H9 (cell line): ENCODE results near the gene CDC42EP4. TPM values are rescaled to one million over a fixed set of nuclear protein-coding genes. Genes with fewer than 3 reads are reported as not detected.
A peak's percentile ranks its signal among the peaks of the same experiment; 100 is the strongest.

Experiments
- DNase-seq: peaks from one replicate; pipeline ENCODE4 v3.0.0-alpha.2; 2017
- H2AFZ ChIP-seq: one replicate; pipeline ENCODE4 v1.6.1; 2013; ENCODE audit warnings: mild to moderate bottlenecking, low read length, control low read depth, moderate library complexity
- H2AK5ac ChIP-seq: 2 replicates; pipeline ENCODE4 v1.6.1; 2013; ENCODE audit warnings: low read length, control low read depth, mixed read lengths; ENCODE audit not compliant: insufficient read length
- H2BK120ac ChIP-seq: one replicate; pipeline ENCODE4 v1.6.1; 2013; ENCODE audit warnings: low read depth, mild to moderate bottlenecking, low read length, control low read depth, inconsistent platforms; ENCODE audit not compliant: poor library complexity, severe bottlenecking
- H2BK12ac ChIP-seq: 2 replicates; pipeline ENCODE4 v1.6.1; 2013; ENCODE audit warnings: low read length, control low read depth, mixed read lengths, low read depth; ENCODE audit not compliant: insufficient read length
- H2BK15ac ChIP-seq: 2 replicates; pipeline ENCODE4 v1.6.1; 2013; ENCODE audit warnings: low read depth, low read length, control low read depth
- H2BK20ac ChIP-seq: one replicate; pipeline ENCODE4 v1.6.1; 2013; ENCODE audit warnings: low read depth, mild to moderate bottlenecking, low read length, control low read depth, inconsistent platforms; ENCODE audit not compliant: poor library complexity, severe bottlenecking
- H2BK5ac ChIP-seq: 2 replicates; pipeline ENCODE4 v1.6.1; 2013; ENCODE audit warnings: low read length, control low read depth, mixed read lengths; ENCODE audit not compliant: insufficient read length
- H3K14ac ChIP-seq: 2 replicates; pipeline ENCODE4 v1.6.1; 2013; ENCODE audit warnings: low read length, control low read depth; ENCODE audit not compliant: insufficient read depth
- H3K18ac ChIP-seq: 2 replicates; pipeline ENCODE4 v1.6.1; 2013; ENCODE audit warnings: low read depth, mild to moderate bottlenecking, mixed read lengths, low read length, control low read depth; ENCODE audit not compliant: insufficient read length
- H3K23ac ChIP-seq: 2 replicates; pipeline ENCODE4 v1.6.1; 2013; ENCODE audit warnings: low read length, control low read depth, mixed read lengths, low read depth; ENCODE audit not compliant: insufficient read length
- H3K23me2 ChIP-seq: 2 replicates; pipeline ENCODE4 v1.6.1; 2013; ENCODE audit warnings: low read depth, mild to moderate bottlenecking, mixed read lengths, low read length, control low read depth; ENCODE audit not compliant: insufficient read length, poor library complexity, severe bottlenecking
- H3K27ac ChIP-seq: 2 replicates; pipeline ENCODE4 v1.5.1; 2013; ENCODE audit warnings: low read length, control low read depth, mixed read lengths, low read depth; ENCODE audit not compliant: insufficient read length
- H3K27me3 ChIP-seq: 2 replicates; pipeline ENCODE4 v1.6.1; 2013; ENCODE audit warnings: low read length, control low read depth, inconsistent platforms; ENCODE audit not compliant: insufficient read depth
- H3K4ac ChIP-seq: 2 replicates; pipeline ENCODE4 v1.6.1; 2013; ENCODE audit warnings: low read depth, mild to moderate bottlenecking, control low read depth, inconsistent platforms, low read length, moderate library complexity
- H3K4me1 ChIP-seq: 2 replicates; pipeline ENCODE4 v1.6.1; 2013; ENCODE audit warnings: low read length, control low read depth, inconsistent platforms; ENCODE audit not compliant: insufficient read depth
- H3K4me2 ChIP-seq: 2 replicates; pipeline ENCODE4 v1.6.1; 2013; ENCODE audit warnings: low read length, control low read depth, mixed read lengths; ENCODE audit not compliant: insufficient read length, insufficient read depth
- H3K56ac ChIP-seq: 2 replicates; pipeline ENCODE4 v1.6.1; 2013; ENCODE audit warnings: low read depth, mild to moderate bottlenecking, mixed read lengths, low read length, control low read depth; ENCODE audit not compliant: insufficient read length
- H3K79me1 ChIP-seq: 2 replicates; pipeline ENCODE4 v1.6.1; 2013; ENCODE audit warnings: low read depth, mild to moderate bottlenecking, moderate library complexity, low read length, control low read depth, inconsistent platforms; ENCODE audit not compliant: insufficient read depth, poor library complexity, severe bottlenecking
- H3K79me2 ChIP-seq: 2 replicates; pipeline ENCODE4 v1.6.1; 2013; ENCODE audit warnings: low read length, control low read depth, inconsistent platforms; ENCODE audit not compliant: insufficient read depth
- H3K9ac ChIP-seq: 2 replicates; pipeline ENCODE4 v1.6.1; 2013; ENCODE audit warnings: low read length, control low read depth, mixed read lengths; ENCODE audit not compliant: insufficient read length; ENCODE audit errors: extremely low read depth
- H3K9me3 ChIP-seq: one replicate; pipeline ENCODE4 v1.6.1; 2013; ENCODE audit warnings: low read depth, low read length, inconsistent platforms; ENCODE audit not compliant: control insufficient read depth
- H3T11ph ChIP-seq: one replicate; pipeline ENCODE4 v1.6.1; 2013; ENCODE audit warnings: mild to moderate bottlenecking, low read length, control low read depth, inconsistent platforms
- H4K20me1 ChIP-seq: one replicate; pipeline ENCODE4 v1.6.1; 2013; ENCODE audit not compliant: control insufficient read depth, insufficient read length, insufficient read depth
- H4K5ac ChIP-seq: 2 replicates; pipeline ENCODE4 v1.6.1; 2013; ENCODE audit warnings: low read depth, mild to moderate bottlenecking, mixed read lengths, low read length, control low read depth; ENCODE audit not compliant: insufficient read length
- H4K8ac ChIP-seq: replicated peaks from 2 replicates; pipeline ENCODE4 v1.6.1; 2013; ENCODE audit warnings: low read length, control low read depth, mixed read lengths, low read depth; ENCODE audit not compliant: insufficient read length
- H4K91ac ChIP-seq: 2 replicates; pipeline ENCODE4 v1.6.1; 2013; ENCODE audit warnings: low read depth, mild to moderate bottlenecking, moderate library complexity, mixed read lengths, low read length, control low read depth; ENCODE audit not compliant: insufficient read length
- H3K27ac Mint-ChIP-seq, 3 experiments: 2 replicates in 2 of 3; 3 replicates in 1 of 3; pipeline ENCODE4 v1.8.0; 2020 to 2021; ENCODE audit warnings: mixed read lengths in 3 of 3, mild to moderate bottlenecking in 1 of 3, moderate library complexity in 1 of 3
- H3K27me3 Mint-ChIP-seq: 2 replicates; pipeline ENCODE4 v1.8.0; 2021; ENCODE audit warnings: low read depth, mild to moderate bottlenecking, moderate library complexity, mixed read lengths
- H3K36me3 Mint-ChIP-seq, 3 experiments: 2 replicates in 2 of 3; 3 replicates in 1 of 3; pipeline ENCODE4 v1.8.0; 2020 to 2021; ENCODE audit warnings: low read depth in 3 of 3, mixed read lengths in 3 of 3; ENCODE audit not compliant: insufficient read depth in 1 of 3
- H3K4me1 Mint-ChIP-seq, 2 experiments: 2 replicates each; pipeline ENCODE4 v1.8.0; 2020; ENCODE audit warnings: mixed read lengths in 2 of 2
- H3K4me3 Mint-ChIP-seq, 2 experiments: 2 replicates in 1 of 2; 3 replicates in 1 of 2; pipeline ENCODE4 v1.8.0; 2020 to 2021; ENCODE audit warnings: mild to moderate bottlenecking in 2 of 2, mixed read lengths in 2 of 2, moderate library complexity in 1 of 2
- H3K9me3 Mint-ChIP-seq, 2 experiments: 2 replicates in 1 of 2; 3 replicates in 1 of 2; pipeline ENCODE4 v1.8.0; 2020; ENCODE audit warnings: mild to moderate bottlenecking in 2 of 2, mixed read lengths in 2 of 2, moderate library complexity in 1 of 2
- WGBS: extraction: QIAGEN DNeasy Blood & Tissue Kit; methylation state at CpG from one replicate; pipeline ENCODE4 v1.1.7; 2013; ENCODE audit warnings: missing lambda C conversion rate, low lambda C conversion rate, mixed read lengths; ENCODE audit not compliant: insufficient read length; ENCODE audit errors: extremely low coverage; 5-methylcytosine and 5-hydroxymethylcytosine counted together
- total RNA-seq: library from RNA; stranded (reverse); gene quantifications from 2 replicates; pipeline ENCODE4 v1.2.1, GENCODE V29; 2021
- TF ChIP-seq, protein P1 (sequence below): fragments of 200-600 bp; sonication (generic); conservative IDR thresholded peaks from 3 replicates; pipeline ENCODE4 v1.8.0; 2021; ENCODE audit warnings: antibody characterized with exemption, mild to moderate bottlenecking

The CDC42EP4 gene
- total RNA-seq, 1 experiment from 2014 or later: 27.1 TPM

DNA sequence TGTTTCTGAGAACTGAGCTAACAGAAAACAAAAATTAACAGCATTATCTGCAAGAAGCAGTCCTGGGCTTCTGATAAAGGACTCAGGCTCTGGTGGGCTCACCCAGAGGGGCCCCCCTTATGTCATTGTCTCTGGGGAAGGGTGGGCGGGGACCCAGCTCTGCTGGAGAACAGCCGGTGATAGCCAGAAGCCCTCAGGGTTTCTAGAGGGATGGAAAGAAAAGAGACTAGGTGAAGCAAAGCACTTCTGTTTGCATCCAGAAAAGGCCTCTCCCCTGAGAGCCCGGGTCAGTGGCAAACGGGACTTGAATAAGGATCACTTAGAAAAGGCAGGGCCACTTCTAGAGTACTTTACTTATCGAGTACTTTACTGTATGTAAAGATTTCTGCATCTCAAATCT, 7.0 kb upstream of the CDC42EP4 start:
- Histone ChIP-seq H3K23me2 (no peaks in the 10 kb centered on the region), H2BK15ac (no peak overlapping the region), H2AK5ac (no peak overlapping the region), H2BK5ac (no peak overlapping the region), H2BK20ac (no peak overlapping the region), H3K4ac (no peak overlapping the region), H2BK120ac (no peak overlapping the region), H3K27me3 (no peaks in the 10 kb centered on the region), H3K79me1 (no peaks in the 10 kb centered on the region), H3T11ph (no peak overlapping the region), H4K20me1 (no peaks in the 10 kb centered on the region), H3K14ac (no peak overlapping the region), H4K91ac (no peak overlapping the region), H3K27ac (no peak overlapping the region), H3K4me1 (no peaks in the 10 kb centered on the region), H3K4me2 (no peak overlapping the region), H3K18ac (no peak overlapping the region), H2AFZ (no peak overlapping the region), H3K23ac (no peak overlapping the region), H4K8ac (no peak overlapping the region), H3K9me3 (no peaks in the 10 kb centered on the region), H3K56ac (no peak overlapping the region), H4K5ac (no peak overlapping the region), H2BK12ac (no peak overlapping the region), H3K9ac (no peak overlapping the region), H3K79me2 (no peaks in the 10 kb centered on the region)
- TF ChIP-seq, protein P1, sequence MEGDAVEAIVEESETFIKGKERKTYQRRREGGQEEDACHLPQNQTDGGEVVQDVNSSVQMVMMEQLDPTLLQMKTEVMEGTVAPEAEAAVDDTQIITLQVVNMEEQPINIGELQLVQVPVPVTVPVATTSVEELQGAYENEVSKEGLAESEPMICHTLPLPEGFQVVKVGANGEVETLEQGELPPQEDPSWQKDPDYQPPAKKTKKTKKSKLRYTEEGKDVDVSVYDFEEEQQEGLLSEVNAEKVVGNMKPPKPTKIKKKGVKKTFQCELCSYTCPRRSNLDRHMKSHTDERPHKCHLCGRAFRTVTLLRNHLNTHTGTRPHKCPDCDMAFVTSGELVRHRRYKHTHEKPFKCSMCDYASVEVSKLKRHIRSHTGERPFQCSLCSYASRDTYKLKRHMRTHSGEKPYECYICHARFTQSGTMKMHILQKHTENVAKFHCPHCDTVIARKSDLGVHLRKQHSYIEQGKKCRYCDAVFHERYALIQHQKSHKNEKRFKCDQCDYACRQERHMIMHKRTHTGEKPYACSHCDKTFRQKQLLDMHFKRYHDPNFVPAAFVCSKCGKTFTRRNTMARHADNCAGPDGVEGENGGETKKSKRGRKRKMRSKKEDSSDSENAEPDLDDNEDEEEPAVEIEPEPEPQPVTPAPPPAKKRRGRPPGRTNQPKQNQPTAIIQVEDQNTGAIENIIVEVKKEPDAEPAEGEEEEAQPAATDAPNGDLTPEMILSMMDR: no peak
- peak; percentile 22 for DNase-seq
- WGBS: no CpG with 5 or more reads among the region's 5 CpGs
- Mint-ChIP-seq H3K9me3 (peaks cover 0 to 3% of the 10 kb centered on the region in 2 experiments; a peak in 1 of 5 replicates), H3K36me3 (no peaks in the 10 kb centered on the region), H3K4me3 (no peak overlapping the region), H3K27ac (no peak overlapping the region), H3K4me1 (peaks cover 27 to 31% of the 10 kb centered on the region in 2 experiments), H3K27me3 (peaks cover 21% of the 10 kb centered on the region)
